ENCODE results near the gene NUDT11.
"Not testable (repeated sequence)": the region's sequence is repeated elsewhere in the genome, so short reads cannot be mapped to it uniquely, and the experiment has no call there.

NUDT11 gene

DNA sequence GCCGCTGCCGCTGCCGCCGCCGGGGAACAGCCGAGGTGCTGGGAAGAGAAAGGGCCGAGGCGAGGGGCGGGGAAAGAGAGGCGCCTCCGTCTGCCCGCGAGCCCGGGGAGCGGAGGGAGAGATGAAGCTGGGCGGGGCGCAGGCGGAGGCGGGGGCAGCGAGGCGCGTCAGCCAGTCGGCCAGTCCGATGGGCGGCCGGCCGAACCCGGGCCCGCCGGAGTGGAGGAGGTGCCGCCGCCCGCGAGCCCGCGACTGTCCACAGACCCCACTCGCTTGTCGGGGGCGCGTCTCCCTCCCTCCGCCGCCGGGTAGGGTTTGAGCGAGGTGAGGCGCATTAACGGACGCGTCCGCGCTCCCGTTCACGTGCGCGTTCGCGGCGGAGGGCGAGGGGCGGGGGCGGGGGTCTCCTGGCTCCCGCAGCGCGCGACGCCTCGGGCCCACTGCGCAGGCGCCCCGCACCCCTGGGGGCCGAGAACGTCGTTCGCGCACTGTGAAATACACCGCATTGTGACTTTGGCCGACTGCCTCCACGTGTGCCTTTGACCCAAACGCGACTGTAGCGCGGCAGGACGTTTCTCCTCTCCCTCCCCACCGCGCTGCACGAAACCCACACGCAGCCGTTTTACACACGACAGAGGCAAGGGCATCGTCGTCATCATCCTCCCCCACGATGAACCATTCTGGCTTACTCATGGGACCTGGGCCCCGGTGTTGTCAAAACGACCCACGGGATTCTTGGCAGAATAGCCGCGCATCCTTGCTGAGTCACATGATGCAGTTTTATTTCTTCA, at the start of gene NUDT11:
NUDT11 (minus strand) TSS at position 92 of the 791 bp plus-strand sequence. CDS start 148 bp downstream, outside the sequence.
- peak; percentile 90 for DNase-seq

DNA sequence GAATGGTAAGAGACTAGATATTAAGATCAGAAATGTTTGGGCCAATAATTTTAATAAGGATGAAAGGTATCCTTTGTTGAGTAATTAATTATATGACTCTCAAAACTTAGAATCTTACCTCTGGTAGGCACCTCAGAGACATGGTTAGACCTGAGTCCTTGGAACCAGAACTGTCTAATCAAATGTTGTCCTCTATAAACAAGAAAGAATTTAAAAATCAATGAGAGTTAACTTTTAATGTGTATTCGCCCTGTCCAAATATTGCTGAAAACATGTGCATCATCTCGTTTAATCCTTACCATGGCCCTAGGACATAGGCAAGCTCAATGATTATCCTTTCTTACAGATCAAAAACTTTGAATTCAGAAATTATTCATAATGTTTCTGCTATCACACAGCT, 24.0 kb upstream of the NUDT11 start:
- no peak for DNase-seq

DNA sequence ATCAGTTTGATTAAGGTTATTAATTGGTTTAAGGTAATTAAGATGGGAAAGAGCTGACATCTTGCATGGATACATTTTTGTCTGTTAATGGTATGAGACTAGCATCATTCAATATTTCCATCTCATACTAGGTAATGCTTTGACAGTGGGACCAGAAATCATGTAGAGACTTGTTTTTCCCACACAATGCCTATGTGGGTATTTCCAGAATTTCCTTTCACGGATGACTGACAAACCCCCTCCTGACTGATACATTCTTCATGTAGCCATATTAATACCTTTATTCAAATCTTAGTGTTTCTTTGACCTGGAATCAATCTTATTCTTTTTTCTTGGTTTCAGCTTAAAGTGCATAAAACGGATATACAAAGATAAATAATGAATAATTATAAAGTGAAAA, 22.7 kb upstream of the NUDT11 start:
- not testable (repeated sequence) for DNase-seq

DNA sequence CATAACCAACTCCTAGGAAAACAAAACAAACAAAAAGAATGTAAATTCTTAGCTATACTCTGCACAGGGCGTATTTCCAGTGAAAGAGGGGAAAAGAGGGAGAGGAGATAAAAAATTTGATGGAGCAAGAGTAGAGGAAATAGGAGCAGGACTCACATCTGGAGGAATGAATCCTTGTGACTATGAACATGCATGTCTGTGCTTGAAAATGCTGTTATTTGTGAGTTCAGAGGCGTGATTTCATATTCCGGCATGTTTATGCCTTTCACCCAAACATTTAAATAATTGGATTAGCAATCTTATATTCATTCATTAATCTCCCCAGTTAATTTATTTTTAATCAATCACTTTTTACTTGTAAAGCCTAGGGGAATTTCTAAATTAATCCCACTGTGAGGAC, 11.2 kb upstream of the NUDT11 start:
- DNase-seq: no peak

DNA sequence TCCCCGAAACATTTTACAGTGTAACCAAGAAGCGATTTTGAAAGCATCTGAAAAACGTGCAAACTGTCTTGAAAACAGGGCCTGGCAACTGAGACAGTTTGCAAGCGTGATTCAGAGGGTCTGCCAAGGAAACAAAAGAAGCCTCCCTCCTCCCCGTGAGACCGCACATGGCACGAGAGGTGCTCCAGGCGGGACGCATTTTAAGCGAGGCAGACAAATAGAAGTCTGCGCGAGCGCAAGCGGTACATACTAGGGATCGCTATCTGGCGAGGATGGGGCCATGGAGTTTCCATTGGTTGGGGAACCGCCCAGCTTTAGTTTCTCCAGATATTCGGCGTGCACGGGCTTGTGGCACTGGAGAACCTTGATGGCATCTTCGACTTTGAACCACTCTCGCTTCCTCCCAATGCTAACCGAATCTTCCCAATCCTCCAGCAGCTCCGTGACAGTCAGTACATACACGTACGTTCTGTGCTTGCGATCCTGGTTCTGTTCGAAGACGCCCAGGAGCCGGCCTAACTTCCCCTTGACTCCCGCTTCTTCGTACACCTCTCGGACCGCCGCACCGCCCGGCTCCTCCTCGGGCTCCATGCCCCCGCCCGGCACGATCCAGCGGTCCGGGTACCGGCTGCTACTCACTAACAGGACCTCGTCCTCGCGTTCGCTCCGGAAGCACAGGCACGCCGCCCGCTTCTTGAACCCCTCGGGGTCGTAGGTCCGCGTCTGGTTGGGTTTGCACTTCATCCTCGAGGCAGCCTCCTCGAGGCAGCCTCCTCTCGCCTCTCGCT, 497 bp downstream of the NUDT11 start:
- DNase-seq: peak; percentile 70

DNA sequence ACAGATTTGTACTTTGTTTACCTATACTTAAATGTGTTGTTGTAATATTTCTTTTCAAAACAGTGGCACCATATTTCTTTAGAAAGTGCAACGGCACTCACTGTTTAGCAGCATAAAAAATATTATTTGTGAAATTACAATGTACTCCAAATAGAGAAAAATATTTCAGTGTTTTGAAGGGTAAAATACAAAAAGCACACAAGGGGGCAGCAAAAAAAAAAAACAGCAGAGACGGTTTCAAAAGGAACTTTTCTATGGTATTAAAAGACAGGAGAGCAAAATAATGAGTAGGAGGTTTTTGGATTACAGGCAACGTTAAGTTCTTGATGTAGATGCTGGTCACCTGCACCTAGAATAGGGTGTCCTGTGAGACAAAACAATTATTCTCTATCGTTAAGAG, 2.0 kb downstream of the NUDT11 start:
- DNase-seq: no peak

DNA sequence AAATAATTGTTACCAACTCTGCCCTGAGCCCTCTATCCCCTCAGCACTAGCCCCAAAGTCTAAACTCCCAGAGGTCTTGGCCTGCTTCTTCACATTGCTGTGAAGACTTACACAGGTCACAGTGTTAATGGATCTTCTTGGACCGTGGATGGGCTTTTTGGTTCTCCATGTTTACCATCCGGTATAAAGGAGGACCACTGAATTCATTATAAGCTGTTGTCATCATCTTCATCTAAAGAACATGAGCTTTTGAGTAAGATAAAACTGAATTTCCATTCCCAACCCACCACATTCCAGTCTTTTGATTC, 8.5 kb downstream of the NUDT11 start:
- DNase-seq: no peak

DNA sequence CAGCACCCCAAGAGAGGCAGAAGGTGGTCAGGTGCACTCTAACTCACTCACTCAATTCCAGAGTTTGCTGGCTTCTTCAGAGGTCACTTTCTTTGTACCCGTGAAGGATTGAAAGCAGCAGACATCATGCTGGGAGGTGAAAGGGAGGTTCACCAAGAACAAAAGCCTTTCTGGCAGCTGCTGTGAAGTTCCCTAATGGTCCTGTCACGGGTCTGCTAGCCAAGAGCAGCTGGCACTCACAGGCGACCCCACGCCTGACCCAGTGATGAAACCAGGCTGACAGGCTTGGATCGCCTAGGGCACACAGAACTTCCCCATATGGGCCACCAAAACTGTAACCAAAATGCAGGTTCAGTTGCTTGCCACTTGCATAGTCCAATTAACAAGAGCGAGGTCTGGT, 11.8 kb downstream of the NUDT11 start:
- peak; percentile 14 for DNase-seq

DNA sequence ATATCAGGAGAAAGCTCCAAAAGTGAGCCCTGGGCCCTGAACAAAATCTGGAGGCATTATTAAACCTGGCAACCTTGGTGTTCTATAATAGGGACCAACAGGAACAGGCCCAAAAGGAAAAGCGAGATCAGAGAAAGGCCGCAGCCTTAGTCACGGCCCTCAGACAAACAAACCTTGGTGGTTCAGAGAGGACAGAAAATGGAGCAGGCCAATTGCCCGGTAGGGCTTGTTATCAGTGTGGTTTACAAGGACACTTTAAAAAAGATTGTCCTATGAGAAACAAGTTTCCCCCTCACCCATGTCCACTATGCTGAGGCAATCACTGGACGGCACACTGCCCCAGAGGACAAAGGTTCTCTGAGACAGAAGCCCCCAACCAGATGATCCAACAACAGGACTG, 14.0 kb downstream of the NUDT11 start:
- not testable (repeated sequence) for DNase-seq

DNA sequence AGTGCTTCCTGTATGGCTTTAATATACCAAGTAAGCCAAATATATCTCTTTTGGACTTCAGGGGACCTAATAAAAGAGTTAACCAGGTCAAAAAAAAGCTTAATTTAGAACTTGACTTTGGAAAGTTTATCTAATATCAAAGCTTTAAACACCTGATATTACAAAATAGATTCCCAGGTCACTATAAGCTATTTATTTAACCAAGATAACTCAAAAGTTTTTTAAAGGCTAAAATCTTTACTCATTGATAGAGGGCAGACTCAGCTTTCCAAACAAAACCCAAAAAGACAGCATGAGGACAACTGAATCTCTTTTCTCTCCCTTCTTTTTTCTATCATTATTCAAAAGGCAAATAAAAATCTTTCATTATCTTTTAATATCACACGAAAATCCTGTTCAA, 19.5 kb downstream of the NUDT11 start:
- no peak for DNase-seq

DNA sequence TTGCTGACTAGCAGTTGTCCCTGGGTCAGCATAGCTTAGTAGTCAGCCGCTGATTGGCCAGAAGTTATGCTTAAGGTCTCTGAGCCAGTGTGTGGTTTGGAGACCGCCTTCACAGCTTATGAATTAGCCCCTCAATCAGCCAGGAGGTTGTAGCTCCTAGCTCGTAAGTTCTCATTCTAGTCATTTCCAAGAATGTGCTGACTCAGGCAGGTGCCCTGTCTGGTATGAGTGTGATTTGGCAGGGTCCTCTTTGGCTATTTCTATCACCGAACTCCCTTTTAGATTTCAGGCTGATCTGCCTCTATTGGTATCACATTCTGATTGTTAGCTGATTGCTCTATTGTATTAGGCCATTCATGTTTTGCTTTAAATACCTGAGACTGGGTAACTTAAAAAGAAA, 33.1 kb downstream of the NUDT11 start:
- no peak for DNase-seq

DNA sequence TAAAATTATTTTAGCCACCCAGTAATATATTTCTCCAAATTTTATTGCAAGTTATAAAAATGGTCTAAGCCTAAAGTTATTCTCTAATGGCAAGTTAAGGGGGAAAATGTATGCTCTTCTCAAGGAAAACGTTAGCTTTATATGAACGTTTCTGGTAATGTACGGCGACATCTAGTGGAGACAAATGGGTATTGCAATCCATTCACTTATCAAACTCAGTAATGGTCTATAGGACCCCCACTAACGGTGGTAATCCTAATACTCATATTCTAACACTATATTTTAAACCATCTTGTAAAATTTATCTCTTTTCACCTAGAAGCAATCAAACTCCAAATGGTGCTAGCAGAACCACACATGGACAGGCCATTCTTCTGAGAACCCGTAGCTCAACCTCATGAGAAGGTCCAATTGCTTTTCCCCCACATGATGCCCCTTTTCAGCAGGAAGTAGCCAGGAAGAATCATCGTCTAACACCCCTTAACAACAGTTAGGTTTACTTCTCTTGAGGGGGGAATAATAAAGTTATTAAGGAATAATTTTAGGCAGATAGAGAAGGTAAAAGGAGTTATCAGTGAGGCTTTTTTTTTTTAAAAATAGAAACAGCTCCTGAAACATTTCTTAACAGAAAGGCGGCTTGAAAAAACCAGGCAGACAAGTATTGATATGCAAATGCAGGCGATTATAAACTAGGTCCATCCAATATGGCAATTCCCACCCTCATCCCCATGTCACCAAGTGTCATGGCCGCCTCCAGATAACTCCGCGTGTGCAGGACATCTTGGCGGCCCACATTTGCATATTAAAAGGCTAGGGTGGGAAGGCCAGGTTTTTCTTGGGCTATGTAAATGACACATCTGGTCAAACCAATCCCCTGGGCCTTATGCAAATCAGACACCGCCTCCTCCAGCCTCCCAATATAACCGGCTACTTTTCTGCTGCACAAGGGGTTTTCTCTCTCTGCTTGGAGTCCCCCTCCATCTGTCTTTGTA, 35.0 kb downstream of the NUDT11 start:
- DNase-seq: peak; percentile 49

DNA sequence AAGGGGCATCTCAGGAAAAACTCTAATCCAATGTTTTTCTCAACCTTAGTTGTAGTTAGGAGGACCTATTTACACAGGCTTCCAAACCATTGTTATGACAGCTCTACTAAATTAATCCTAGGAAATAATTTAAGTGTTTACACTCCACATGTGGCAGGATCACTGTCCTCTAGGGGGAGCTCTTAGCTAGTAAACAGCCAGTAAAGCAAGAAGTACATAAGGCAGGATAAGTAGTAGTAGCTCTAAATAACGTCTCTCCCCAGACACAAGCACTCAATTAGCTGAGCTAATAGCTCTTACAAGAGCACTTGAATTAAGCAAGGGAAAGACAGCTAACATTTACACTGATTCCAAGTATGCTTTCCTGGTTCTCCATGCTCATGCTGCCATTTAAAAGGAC, 37.3 kb downstream of the NUDT11 start:
- DNase-seq: no peak

DNA sequence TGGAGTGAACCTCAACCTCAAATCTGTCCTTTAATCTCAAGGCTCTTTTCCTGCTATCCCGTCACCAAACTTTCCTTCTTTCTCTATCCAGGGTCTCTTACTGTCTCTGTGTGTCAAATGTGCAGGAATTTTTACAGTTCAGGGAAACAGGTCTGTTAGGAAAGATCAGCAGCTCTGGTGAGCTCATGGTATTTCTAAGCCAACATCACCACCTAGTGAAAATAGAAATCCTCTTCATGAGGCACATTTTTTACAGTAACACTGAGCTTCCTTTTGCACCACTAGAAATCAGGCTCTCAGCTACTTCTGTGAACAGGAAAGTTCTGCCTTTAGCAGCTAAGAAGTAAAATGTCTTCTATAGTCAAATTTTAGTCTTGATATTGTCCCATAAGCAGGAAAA, 39.6 kb downstream of the NUDT11 start:
- DNase-seq: peak; percentile 21

DNA sequence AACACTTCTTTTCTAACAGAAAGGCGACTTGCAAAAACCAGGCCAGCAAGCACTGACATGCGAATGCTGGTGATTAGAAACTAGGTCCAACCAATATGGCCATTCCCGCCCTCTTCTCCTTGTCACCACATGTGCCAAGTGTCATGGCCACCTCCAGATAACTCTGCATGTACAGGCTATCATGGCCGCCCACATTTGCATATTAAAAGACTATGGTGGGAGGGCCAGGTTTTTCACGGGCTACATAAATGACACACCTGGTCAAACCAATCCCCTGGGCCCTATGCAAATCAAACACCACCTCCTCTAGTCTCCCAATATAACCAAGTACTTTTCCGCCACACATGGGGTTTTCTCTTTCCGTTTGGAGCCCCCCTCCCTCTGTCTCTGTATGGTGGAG, 40.1 kb downstream of the NUDT11 start:
- no peak for DNase-seq

DNA sequence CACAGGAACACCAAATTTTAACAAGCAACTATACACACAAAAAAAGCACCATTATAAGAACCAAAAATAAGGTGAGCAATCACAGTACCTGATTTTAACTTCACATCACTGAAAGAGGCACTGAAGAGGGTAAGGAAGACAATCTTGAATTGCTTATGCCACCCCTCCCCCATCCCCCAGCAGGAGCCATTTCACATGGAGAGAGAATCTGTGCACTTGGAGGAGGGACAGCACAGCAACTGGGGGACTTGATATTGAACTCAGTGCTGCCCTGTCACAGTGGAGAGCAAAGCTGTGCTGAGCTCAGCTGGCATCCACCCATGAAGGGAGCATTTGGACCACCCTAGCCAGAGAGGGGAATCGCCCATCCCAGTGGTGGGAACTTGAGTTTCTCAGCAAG, 56.0 kb downstream of the NUDT11 start:
- DNase-seq: no peak
